K562 (cell line): ENCODE results near the gene POLG. TPM values are rescaled to one million over a fixed set of nuclear protein-coding genes. Genes with fewer than 3 reads are reported as not detected.

Experiments
- ADNP ChIP-seq: fragments of 200-800 bp; sonication (Bioruptor generic); IDR thresholded peaks from 2 replicates; pipeline ENCODE4 v1.6.1; 2016; ENCODE audit warnings: missing genetic modification characterization, missing compliant biosample characterization
- ATF1 ChIP-seq, 2 experiments: fragments of 450-650 bp in 1 of 2; IDR thresholded peaks; 2 replicates each; pipeline ENCODE4 v1.6.1; 2016; ENCODE audit warnings: missing compliant biosample characterization in 1 of 2, missing genetic modification characterization in 1 of 2
- E2F6 ChIP-seq, 2 experiments: IDR thresholded peaks; 2 replicates each; pipeline ENCODE4 v1.6.1; 2011; ENCODE audit warnings: borderline replicate concordance in 1 of 2, control low read depth in 1 of 2, low read depth in 1 of 2, low read length in 1 of 2, mild to moderate bottlenecking in 1 of 2, mixed read lengths in 1 of 2, moderate library complexity in 1 of 2; ENCODE audit not compliant: insufficient read depth in 1 of 2, insufficient read length in 1 of 2, poor library complexity in 1 of 2, severe bottlenecking in 1 of 2; ENCODE audit errors: extremely low read depth in 1 of 2
- ESRRA ChIP-seq: fragments of 450-650 bp; IDR thresholded peaks from 2 replicates; pipeline ENCODE4 v1.6.1; 2014; ENCODE audit warnings: low read depth, mild to moderate bottlenecking, moderate library complexity, borderline replicate concordance
- FOXA3 ChIP-seq, 2 experiments: fragments of 450-650 bp in 1 of 2; sonication (generic) in 1 of 2; formaldehyde crosslinking; IDR thresholded peaks in 1 of 2; conservative IDR thresholded peaks in 1 of 2; 2 replicates each; pipeline versions ENCODE4 v1.4.0 to v1.8.0; 2020 to 2022; ENCODE audit warnings: mild to moderate bottlenecking in 2 of 2, missing genetic modification reagents in 1 of 2
- GTF3C2 ChIP-seq: IDR thresholded peaks from 3 replicates; pipeline ENCODE4 v1.6.1; 2011; ENCODE audit warnings: borderline replicate concordance, mild to moderate bottlenecking, moderate library complexity; ENCODE audit not compliant: insufficient read length; ENCODE audit errors: extremely low read depth
- MGA ChIP-seq: fragments of 450-650 bp; IDR thresholded peaks from 2 replicates; pipeline ENCODE4 v1.6.1; 2016; ENCODE audit warnings: mild to moderate bottlenecking, moderate library complexity
- RFX1 ChIP-seq: fragments of 450-650 bp; IDR thresholded peaks from 2 replicates; pipeline ENCODE4 v1.6.1; 2016; ENCODE audit warnings: mild to moderate bottlenecking, moderate library complexity
- TEAD1 ChIP-seq, 2 experiments: fragments of 450-650 bp in 1 of 2; sonication (generic) in 1 of 2; formaldehyde crosslinking; IDR thresholded peaks; 2 replicates each; pipeline versions ENCODE4 v1.4.0 to v1.8.0; 2020 to 2022; ENCODE audit warnings: mild to moderate bottlenecking in 2 of 2, missing genetic modification reagents in 1 of 2
- U2AF1 ChIP-seq: fragments of 200-400 bp; formaldehyde crosslinking; optimal IDR thresholded peaks from 2 replicates; pipeline ENCODE3; 2017; ENCODE audit warnings: mild to moderate bottlenecking, low read depth, low read length, moderate library complexity
- polyA plus RNA-seq, 8 experiments: library from polyadenylated mRNA; depleted of rRNA in 4 of 8; stranded (reverse) in 5 of 8; unstranded in 3 of 8; fragments of >200 nt; fragmentation: Nextera tagmentation in 2 of 8; fragmentation: Illumina TruSeq in 1 of 8; extraction: Ambion mirVana in 2 of 8; extraction: Trizol in 1 of 8; gene quantifications; 2 replicates each; pipeline versions ENCODE4 v1.2.1 to v1.2.3, GENCODE V29; 2011 to 2014; ENCODE audit warnings: inconsistent platforms in 1 of 8, missing spikeins in 1 of 8
- total RNA-seq, 7 experiments: library from RNA; depleted of rRNA in 6 of 7; stranded (reverse); fragments of >200 nt in 6 of 7; fragmentation: Illumina TruSeq in 2 of 7; extraction: Trizol in 2 of 7; gene quantifications; 2 replicates each; pipeline versions ENCODE4 v1.2.1 to v1.2.3, GENCODE V29; 2011 to 2021; ENCODE audit warnings: low replicate concordance in 1 of 7

Gene POLG
- total and polyA plus RNA-seq, 9 of the 15 experiments (the other 6 are each of a cell fraction or from before 2014, with no cell fraction given), result 15.2 to 83.8 (median 38.6) TPM

GRCh38 chr15:89333959-89334509 lies 590 bp downstream of the POLG start (continued):
- peak in 1 of 2 experiments; percentile 27 for TF ChIP-seq E2F6 (IDR thresholded peaks at IDR 0.05; ENCODE audit: borderline replicate concordance in 1 of 2, extremely low read depth in 1 of 2, insufficient read depth in 1 of 2, insufficient read length in 1 of 2, low read depth in 1 of 2, low read length in 1 of 2, poor library complexity in 1 of 2, severe bottlenecking in 1 of 2)
- TF ChIP-seq MGA, result peak; percentile 38
- TF ChIP-seq ESRRA, result peak; percentile 87
- no peak for TF ChIP-seq U2AF1
- TF ChIP-seq ADNP (tag), result no peak
- TF ChIP-seq GTF3C2, result peak; percentile 37
- 0 out of 2 replicates have a peak, but pooled peaks have one; percentile 11 for TF ChIP-seq ATF1 (CRISPR knock-in tag; IDR thresholded peaks at IDR 0.05)
- no peak for TF ChIP-seq ATF1 (tag; IDR thresholded peaks at IDR 0.05)
- TF ChIP-seq FOXA3 (CRISPR knock-in tag; conservative IDR thresholded peaks at IDR 0.05 in 1 of 2, IDR thresholded peaks at IDR 0.05 in 1 of 2), result 0 out of 4 replicates have a peak, but pooled peaks of 1 of the 2 experiments have one; percentile 60
- TF ChIP-seq RFX1, result no peak
- TF ChIP-seq TEAD1 (CRISPR knock-in tag; IDR thresholded peaks at IDR 0.05), result no peak
